K562 (cell line): ENCODE data around the gene ZDHHC6. TPM values are rescaled to one million over a fixed set of nuclear protein-coding genes. Genes with fewer than 3 reads are reported as not detected.

ENCODE experiments used
- ATAC-seq: fragments of 200-7000 bp; cut with Tn5 transposase; 3 replicates; pipeline ENCODE4 v1.9.1; 2020; ENCODE audit warnings: moderate library complexity
- BruUV-seq: library from RNA; stranded (reverse); fragments of 400-500 nt; replicated peaks from 2 replicates; lab custom pipeline; 2021; lab: Mats Ljungman, UMichigan
- CTCF ChIA-PET: fragments of 300-600 bp; formaldehyde crosslinking; extraction: SDS; loops from one replicate; lab custom pipeline; 2021; ENCODE audit warnings: low intra/inter-chr PET ratio; lab: Yijun Ruan, JAX
- POLR2A ChIA-PET: fragments of 300-600, 350-650 bp; sonication (Branson Sonifier 250); formaldehyde crosslinking; extraction: SDS; loops from one replicate; lab custom pipeline; 2021; ENCODE audit warnings: antibody characterized with exemption, inconsistent platforms; lab: Yijun Ruan, JAX
- DNase-seq, 4 experiments: peaks; one replicate each; pipeline versions ENCODE4 v3.0.0 to v3.0.0-alpha.2; 2011 to 2018; ENCODE audit warnings: low spot score in 3 of 4, mixed read lengths in 3 of 4; ENCODE audit errors: extremely low read depth in 1 of 4
- FAIRE-seq: peaks from 2 replicates; lab custom pipeline; 2011; peaks lifted over from hg19 to GRCh38; lab: Jason Lieb, UNC
- H2AFZ ChIP-seq: 2 replicates; pipeline ENCODE4 v1.6.0; 2011; ENCODE audit warnings: low read depth, low read length, control low read depth, inconsistent platforms
- H3K27ac ChIP-seq: fragments of 200-600 bp; 3 replicates; pipeline ENCODE4 v1.8.0; 2011; ENCODE audit warnings: low read depth, mild to moderate bottlenecking, control low read depth, inconsistent platforms, low read length, moderate library complexity, mixed read lengths; ENCODE audit errors: extremely low read depth
- H3K27me3 ChIP-seq, 2 experiments: fragments of 300-600 bp in 1 of 2; 2 replicates in 1 of 2; 3 replicates in 1 of 2; pipeline versions ENCODE4 v1.6.0 to v1.8.0; 2011; ENCODE audit warnings: inconsistent platforms in 2 of 2, low read length in 2 of 2, mild to moderate bottlenecking in 1 of 2, mixed read lengths in 1 of 2, moderate library complexity in 1 of 2; ENCODE audit not compliant: control insufficient read depth in 2 of 2, insufficient read depth in 2 of 2
- H3K36me3 ChIP-seq: fragments of 300-600 bp; 3 replicates; pipeline ENCODE4 v1.8.0; 2011; ENCODE audit warnings: mild to moderate bottlenecking, low read length, inconsistent platforms; ENCODE audit not compliant: control insufficient read depth, insufficient read depth
- H3K4me1 ChIP-seq, 2 experiments: fragments of 200-600 bp in 1 of 2; replicated peaks in 1 of 2; 2 replicates in 1 of 2; 3 replicates in 1 of 2; pipeline versions ENCODE4 v1.5.1 to v1.8.0; 2011; ENCODE audit warnings: inconsistent platforms in 2 of 2, low read length in 2 of 2, mild to moderate bottlenecking in 1 of 2, mixed read lengths in 1 of 2, moderate library complexity in 1 of 2; ENCODE audit not compliant: control insufficient read depth in 2 of 2, insufficient read depth in 2 of 2
- H3K4me2 ChIP-seq: 2 replicates; pipeline ENCODE4 v1.6.1; 2011; ENCODE audit warnings: low read length, control low read depth, inconsistent platforms, mixed read lengths; ENCODE audit not compliant: insufficient read depth
- H3K4me3 ChIP-seq: fragments of 200-600 bp; sonication (generic), shearing (Covaris generic); 2 replicates; pipeline ENCODE4 v1.5.1; 2016; ENCODE audit warnings: control low read depth, inconsistent platforms
- H3K79me2 ChIP-seq: fragments of 200-600 bp; 3 replicates; pipeline ENCODE4 v1.8.0; 2011; ENCODE audit warnings: low read length, inconsistent platforms; ENCODE audit not compliant: control insufficient read depth, insufficient read depth
- H3K9ac ChIP-seq, 2 experiments: 2 replicates each; pipeline versions ENCODE4 v1.6.0 to v1.6.1; 2011; ENCODE audit warnings: low read depth in 2 of 2, low read length in 2 of 2, control low read depth in 1 of 2, inconsistent platforms in 1 of 2, mild to moderate bottlenecking in 1 of 2, mixed read lengths in 1 of 2; ENCODE audit not compliant: insufficient read depth in 1 of 2
- H3K9me1 ChIP-seq: one replicate; pipeline ENCODE4 v1.6.0; 2011; ENCODE audit warnings: inconsistent platforms, mild to moderate bottlenecking, low read length, moderate library complexity; ENCODE audit not compliant: control insufficient read depth, insufficient read depth
- H3K9me3 ChIP-seq: replicated peaks from 2 replicates; pipeline ENCODE4 v1.5.1; 2011; ENCODE audit warnings: low read depth, low read length, inconsistent platforms; ENCODE audit not compliant: control insufficient read depth, insufficient read depth
- H4K20me1 ChIP-seq: replicated peaks from 2 replicates; pipeline ENCODE4 v1.6.1; 2011; ENCODE audit warnings: low read length, inconsistent platforms, mixed read lengths; ENCODE audit not compliant: control insufficient read depth, insufficient read depth
- C11orf30 ChIP-seq: fragments of 450-650 bp; IDR thresholded peaks from 2 replicates; pipeline ENCODE4 v1.6.1; 2016; ENCODE audit warnings: low read depth, mild to moderate bottlenecking
- DACH1 ChIP-seq: fragments of 450-650 bp; IDR thresholded peaks from 2 replicates; pipeline ENCODE4 v1.6.1; 2018; ENCODE audit not compliant: partially characterized antibody
- HMGN3 ChIP-seq: IDR thresholded peaks from 2 replicates; pipeline ENCODE4 v1.6.1; 2011; ENCODE audit warnings: borderline replicate concordance, low read depth, mild to moderate bottlenecking, mixed read lengths, low read length; ENCODE audit not compliant: insufficient read length; ENCODE audit errors: extremely low read depth
- MAFF ChIP-seq: IDR thresholded peaks from 2 replicates; pipeline ENCODE4 v1.6.1; 2012; ENCODE audit warnings: low read length, improper control_type of control experiment
- MAFG ChIP-seq: fragments of 450-650 bp; conservative IDR thresholded peaks from 2 replicates; pipeline ENCODE4 v1.6.1; 2016; ENCODE audit warnings: missing genetic modification characterization, missing compliant biosample characterization
- MAFK ChIP-seq: IDR thresholded peaks from 2 replicates; pipeline ENCODE4 v1.6.1; 2011; ENCODE audit warnings: low read length, improper control_type of control experiment
- NR2F6 ChIP-seq: fragments of 450-650 bp; formaldehyde crosslinking; IDR thresholded peaks from 2 replicates; pipeline ENCODE4 v1.4.0; 2020; ENCODE audit warnings: mild to moderate bottlenecking
- SIN3B ChIP-seq: fragments of 450-650 bp; IDR thresholded peaks from 2 replicates; pipeline ENCODE4 v1.6.1; 2017; ENCODE audit warnings: low read depth, mild to moderate bottlenecking, moderate library complexity
- ZNF316 ChIP-seq: fragments of 450-650 bp; IDR thresholded peaks from 2 replicates; pipeline ENCODE4 v1.6.1; 2016
- WGBS: fragments of 100-300 bp; shearing (Covaris generic); methylation state at CpG from one replicate; pipeline ENCODE4 v1.1.6; 2016; ENCODE audit warnings: low coverage, mixed read lengths; ENCODE audit not compliant: insufficient coverage; ENCODE audit errors: missing lambda C conversion rate; 5-methylcytosine and 5-hydroxymethylcytosine counted together
- in situ Hi-C: fragments of 300-500 bp; cut with MboI; formaldehyde crosslinking; loops from 4 replicates; pipeline ENCODE4 v1.15.0; 2018; ENCODE audit warnings: inconsistent platforms, mixed read lengths
- intact Hi-C: fragments of 100-400 bp; cut with micrococcal nuclease; formaldehyde crosslinking; loops from 2 replicates; pipeline ENCODE4 v1.14.2; 2022
- polyA plus RNA-seq, 8 experiments: library from polyadenylated mRNA; depleted of rRNA in 4 of 8; stranded (reverse) in 5 of 8; unstranded in 3 of 8; fragments of >200 nt; fragmentation: Nextera tagmentation in 2 of 8; fragmentation: Illumina TruSeq in 1 of 8; extraction: Ambion mirVana in 2 of 8; extraction: Trizol in 1 of 8; gene quantifications; 2 replicates each; pipeline versions ENCODE4 v1.2.1 to v1.2.3, GENCODE V29; 2011 to 2014; ENCODE audit warnings: inconsistent platforms in 1 of 8, missing spikeins in 1 of 8
- total RNA-seq, 7 experiments: library from RNA; depleted of rRNA in 6 of 7; stranded (reverse); fragments of >200 nt in 6 of 7; fragmentation: Illumina TruSeq in 2 of 7; extraction: Trizol in 2 of 7; gene quantifications; 2 replicates each; pipeline versions ENCODE4 v1.2.1 to v1.2.3, GENCODE V29; 2011 to 2021; ENCODE audit warnings: low replicate concordance in 1 of 7

Gene ZDHHC6
- total and polyA plus RNA-seq, 9 of the 15 experiments (the other 6 are each of a cell fraction or from before 2014, with no cell fraction given), result 13.6 to 30.5 (median 21.5) TPM

- CTCF ChIA-PET, result no interaction called here
- Histone ChIP-seq H3K4me3 (no peak overlapping the region), H3K36me3 (no peaks in the 10 kb centered on the region), H3K79me2 (no peaks in the 10 kb centered on the region), H3K9me3 (no peaks in the 10 kb centered on the region), H4K20me1 (no peaks in the 10 kb centered on the region), H3K27ac (no peak overlapping the region), H3K9ac (no peak overlapping the region), H3K4me1 (no peaks in the 10 kb centered on the region; a peak in 2 of 5 replicates), H3K4me2 (no peak overlapping the region), H2AFZ (no peak overlapping the region)
- in situ Hi-C loops, result no loop called here
- ATAC-seq (no peak), FAIRE-seq (no peak), DNase-seq (no peak)
- no TSS peak for BruUV-seq
- TF ChIP-seq C11orf30 (peak; percentile 45; the same call in 1 of the 2 replicates), DACH1 (peak; percentile 77), NR2F6 (no peak), HMGN3 (no peak), MAFG (tag) (peak; percentile 25; the same call in 1 of the 2 replicates), MAFF (peak; percentile 24; the same call in 1 of the 2 replicates), MAFK (peak; percentile 15; the same call in 1 of the 2 replicates), ZNF316 (peak; percentile 69), SIN3B (no peak)
- TF ChIP-seq, all 486 proteins: peak for 6
- intact Hi-C loops, result no loop called here
- 58% methylated on average over 3 of the region's 3 CpGs for WGBS
- no peaks in the 10 kb centered on the region for H3K9me1 ChIP-seq
- POLR2A ChIA-PET, result interaction anchor here (0.7 kb wide), 1 partner anchor 216 kb away, joined by 3 read pairs; no protein-coding TSS in a partner anchor
- peaks cover 0 to 3% of the 10 kb centered on the region in 2 experiments; a peak in 2 of 5 replicates for H3K27me3 ChIP-seq
Observed at GRCh38 chr10:112390125-112390703, 56.5 kb downstream of the ZDHHC6 start.
